ENCODE measurements around the gene CCR3.

The CCR3 gene

DNA sequence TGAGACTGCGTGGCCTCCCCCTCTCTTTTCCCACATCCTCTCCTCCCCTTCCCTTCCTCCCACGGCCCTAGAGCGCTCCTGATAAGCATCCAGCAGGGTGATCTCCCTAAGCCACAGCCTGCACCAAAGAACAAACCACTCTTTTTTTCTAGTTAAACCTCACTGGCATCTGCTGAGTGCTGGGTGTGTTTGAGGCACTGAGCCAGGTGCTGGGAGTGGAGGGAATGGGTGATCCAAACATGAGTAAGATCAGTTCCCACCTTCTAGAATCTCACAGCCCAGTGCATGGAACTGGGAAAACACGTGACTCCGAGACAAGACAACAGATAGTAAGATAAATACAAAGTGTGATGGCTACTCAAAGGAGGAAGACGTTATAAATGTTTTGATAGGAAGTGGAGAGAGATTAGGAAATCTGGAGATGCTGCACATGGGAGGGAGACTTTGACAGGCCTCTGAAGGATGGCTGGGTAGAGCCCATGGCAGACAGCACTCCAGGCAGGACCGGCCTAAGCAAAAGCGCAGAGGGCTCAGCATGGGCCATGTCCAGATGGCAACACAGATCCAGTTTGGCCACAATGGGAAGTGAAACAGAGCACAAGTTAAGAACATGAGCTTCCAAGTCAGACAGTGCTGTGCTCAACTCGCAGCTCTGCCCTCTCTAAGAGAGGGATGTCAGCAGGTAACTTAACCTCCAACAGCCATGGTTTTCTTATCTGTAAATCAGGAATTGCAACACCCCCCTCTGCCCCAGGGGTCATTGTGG is 55.6 kb downstream of the CCR3 start:
- ATAC-seq (ENCODE audit: low read depth) (peak; percentile 75), DNase-seq (ENCODE audit: low spot score) (no peak)
- Histone ChIP-seq H3K36me3 (ENCODE audit: low read depth) (no peaks in the 10 kb centered on the region), H3K4me1 (ENCODE audit: insufficient read depth, poor library complexity, severe bottlenecking) (no peaks in the 10 kb centered on the region), H3K4me3 (ENCODE audit: severe bottlenecking) (no peak overlapping the region), H3K27me3 (ENCODE audit: insufficient read depth, poor library complexity, severe bottlenecking) (no peaks in the 10 kb centered on the region), H3K27ac (ENCODE audit: poor library complexity, severe bottlenecking) (no peak overlapping the region), H3K9me3 (ENCODE audit: severe bottlenecking) (no peaks in the 10 kb centered on the region)
- TF ChIP-seq, protein P1, sequence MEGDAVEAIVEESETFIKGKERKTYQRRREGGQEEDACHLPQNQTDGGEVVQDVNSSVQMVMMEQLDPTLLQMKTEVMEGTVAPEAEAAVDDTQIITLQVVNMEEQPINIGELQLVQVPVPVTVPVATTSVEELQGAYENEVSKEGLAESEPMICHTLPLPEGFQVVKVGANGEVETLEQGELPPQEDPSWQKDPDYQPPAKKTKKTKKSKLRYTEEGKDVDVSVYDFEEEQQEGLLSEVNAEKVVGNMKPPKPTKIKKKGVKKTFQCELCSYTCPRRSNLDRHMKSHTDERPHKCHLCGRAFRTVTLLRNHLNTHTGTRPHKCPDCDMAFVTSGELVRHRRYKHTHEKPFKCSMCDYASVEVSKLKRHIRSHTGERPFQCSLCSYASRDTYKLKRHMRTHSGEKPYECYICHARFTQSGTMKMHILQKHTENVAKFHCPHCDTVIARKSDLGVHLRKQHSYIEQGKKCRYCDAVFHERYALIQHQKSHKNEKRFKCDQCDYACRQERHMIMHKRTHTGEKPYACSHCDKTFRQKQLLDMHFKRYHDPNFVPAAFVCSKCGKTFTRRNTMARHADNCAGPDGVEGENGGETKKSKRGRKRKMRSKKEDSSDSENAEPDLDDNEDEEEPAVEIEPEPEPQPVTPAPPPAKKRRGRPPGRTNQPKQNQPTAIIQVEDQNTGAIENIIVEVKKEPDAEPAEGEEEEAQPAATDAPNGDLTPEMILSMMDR (IDR thresholded peaks at IDR 0.05; ENCODE audit: poor library complexity, severe bottlenecking), result no peak

DNA sequence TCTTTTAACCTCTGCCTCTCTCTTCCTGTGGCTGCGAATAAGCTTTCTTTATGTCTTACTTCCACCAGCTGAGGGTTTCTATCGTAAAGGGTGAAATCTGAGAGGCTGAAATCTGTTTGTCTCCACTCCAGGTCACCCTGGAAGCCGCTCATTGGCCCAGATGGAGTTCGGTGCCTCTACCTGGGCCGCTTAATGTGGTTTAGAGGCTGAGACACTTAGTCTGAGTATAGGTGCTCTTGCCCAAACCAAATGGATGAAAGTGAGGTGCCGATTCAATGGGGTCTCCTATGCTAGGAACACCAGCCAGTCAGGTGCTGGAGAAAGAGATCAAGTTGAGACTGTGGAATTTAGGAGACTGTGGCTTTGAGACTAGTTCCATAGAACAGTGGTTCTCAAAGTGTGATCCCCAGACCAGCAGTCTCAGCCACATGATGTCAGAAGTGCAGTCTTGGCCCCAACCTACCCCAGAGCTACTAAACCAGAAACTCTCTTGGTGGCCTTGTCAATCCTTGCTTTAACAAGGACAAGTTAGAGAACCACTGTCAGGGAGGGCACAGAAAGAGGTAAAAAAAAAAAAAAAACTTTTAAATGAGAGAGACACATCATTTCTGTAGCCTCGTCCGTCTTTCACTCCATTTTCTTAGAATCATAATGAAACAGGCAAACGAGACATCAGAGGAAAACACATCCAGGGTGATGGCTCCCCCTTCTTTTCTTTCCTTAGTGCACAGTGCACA is 56.8 kb downstream of the CCR3 start:
- TF ChIP-seq, protein P1 (IDR thresholded peaks at IDR 0.05; ENCODE audit: poor library complexity, severe bottlenecking), result no peak
- H3K36me3 ChIP-seq (ENCODE audit: low read depth), result no peaks in the 10 kb centered on the region
- H3K4me3 ChIP-seq (ENCODE audit: severe bottlenecking), result no peak overlapping the region
- no peak for ATAC-seq (ENCODE audit: low read depth)
- no peaks in the 10 kb centered on the region for H3K27me3 ChIP-seq (ENCODE audit: insufficient read depth, poor library complexity, severe bottlenecking)
- H3K4me1 ChIP-seq (ENCODE audit: insufficient read depth, poor library complexity, severe bottlenecking), result no peaks in the 10 kb centered on the region
- no peak for DNase-seq (ENCODE audit: low spot score)
- H3K27ac ChIP-seq (ENCODE audit: poor library complexity, severe bottlenecking), result no peak overlapping the region
- no peaks in the 10 kb centered on the region for H3K9me3 ChIP-seq (ENCODE audit: severe bottlenecking)

DNA sequence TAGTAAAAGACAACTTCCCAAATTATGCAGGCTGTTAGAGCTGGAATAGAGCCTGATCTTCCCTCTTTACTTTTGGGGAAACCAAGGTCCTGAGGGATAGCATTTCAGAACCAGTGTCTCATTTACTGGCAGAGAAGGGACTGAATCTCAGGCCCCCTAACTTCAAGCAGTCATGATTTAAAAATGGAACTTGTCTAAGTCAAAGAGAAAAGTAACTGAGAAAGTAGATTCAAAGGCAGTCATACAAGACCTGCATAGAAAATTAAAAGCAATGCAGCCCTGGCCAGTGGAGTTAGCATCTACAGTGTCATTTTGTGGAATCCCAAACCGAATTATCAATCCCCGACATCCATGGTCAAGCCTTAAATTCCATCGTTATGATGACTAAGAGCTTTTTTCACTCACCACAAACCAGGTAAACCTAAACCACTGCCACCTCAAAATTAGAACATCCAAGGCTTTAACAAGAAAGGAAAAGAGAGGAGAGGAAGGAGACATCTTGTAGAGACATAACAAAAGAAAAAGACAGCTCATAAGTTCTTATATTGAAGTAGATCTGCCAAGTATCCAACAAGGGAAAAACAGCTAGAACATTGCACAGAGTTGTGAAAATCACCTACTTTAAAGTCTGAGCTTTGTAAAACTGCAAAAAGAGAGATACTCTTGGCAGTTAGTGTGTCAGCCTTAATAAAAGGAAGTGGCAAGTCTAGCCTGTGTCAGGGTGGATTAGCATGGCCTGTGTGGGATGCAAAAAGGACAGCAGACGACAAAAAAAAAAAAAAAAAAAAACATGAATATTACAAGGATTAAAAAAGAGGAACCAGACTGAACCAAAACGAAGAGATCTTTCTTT is 57.6 kb downstream of the CCR3 start:
- Histone ChIP-seq H3K4me1 (ENCODE audit: insufficient read depth, poor library complexity, severe bottlenecking) (no peaks in the 10 kb centered on the region), H3K9me3 (ENCODE audit: severe bottlenecking) (no peaks in the 10 kb centered on the region), H3K36me3 (ENCODE audit: low read depth) (no peaks in the 10 kb centered on the region), H3K27me3 (ENCODE audit: insufficient read depth, poor library complexity, severe bottlenecking) (no peaks in the 10 kb centered on the region), H3K27ac (ENCODE audit: poor library complexity, severe bottlenecking) (no peak overlapping the region), H3K4me3 (ENCODE audit: severe bottlenecking) (no peak overlapping the region)
- DNase-seq (ENCODE audit: low spot score) (no peak), ATAC-seq (ENCODE audit: low read depth) (no peak)
- TF ChIP-seq, protein P1 (IDR thresholded peaks at IDR 0.05; ENCODE audit: poor library complexity, severe bottlenecking), result no peak

DNA sequence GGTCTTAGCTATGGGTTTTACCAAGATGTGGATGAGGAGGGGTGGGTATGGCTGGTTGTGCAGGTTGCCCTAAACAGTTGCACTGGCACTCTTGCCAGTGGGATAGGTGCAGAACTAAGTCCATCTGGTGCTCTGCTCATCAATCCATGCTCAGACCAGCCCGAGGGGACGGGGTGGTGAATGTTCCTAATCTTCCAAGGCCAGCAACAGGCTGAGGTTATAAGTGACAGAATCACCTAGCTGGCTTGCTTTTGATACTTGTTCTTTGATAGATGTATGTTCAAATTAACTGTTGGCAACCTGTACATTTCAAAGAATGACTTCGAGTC is 58.2 kb downstream of the CCR3 start:
- TF ChIP-seq, protein P1 (IDR thresholded peaks at IDR 0.05; ENCODE audit: poor library complexity, severe bottlenecking), result no peak
- no peak overlapping the region for H3K4me3 ChIP-seq (ENCODE audit: severe bottlenecking)
- H3K9me3 ChIP-seq (ENCODE audit: severe bottlenecking), result no peaks in the 10 kb centered on the region
- no peaks in the 10 kb centered on the region for H3K36me3 ChIP-seq (ENCODE audit: low read depth)
- peaks cover 4% of the 10 kb centered on the region for H3K27me3 ChIP-seq (ENCODE audit: insufficient read depth, poor library complexity, severe bottlenecking)
- H3K4me1 ChIP-seq (ENCODE audit: insufficient read depth, poor library complexity, severe bottlenecking), result no peaks in the 10 kb centered on the region
- no peak overlapping the region for H3K27ac ChIP-seq (ENCODE audit: poor library complexity, severe bottlenecking)
- no peak for DNase-seq (ENCODE audit: low spot score)
- no peak for ATAC-seq (ENCODE audit: low read depth)
